Stimulated activated effector memory CD8-positive, alpha-beta T cell treated with anti-CD3 and anti-CD28 coated beads, Interleukin-12 subunit alpha, Interleukin-12 subunit beta, amount 100 ng/mL, for 72 hours (primary cell): ENCODE results near the gene BDKRB2.

ENCODE experiments used
- ATAC-seq: fragments of 150-1000 bp; cut with Tn5 transposase; 2 replicates; pipeline ENCODE4 v1.10.0; 2021
- DNase-seq, 2 donors: peaks; one replicate each; pipeline ENCODE4 v3.0.0; 2021 to 2022; ENCODE audit warnings: low spot score in 2 of 2
- H3K27ac Mint-ChIP-seq: one replicate; pipeline ENCODE4 v1.8.0; 2022; ENCODE audit warnings: mild to moderate bottlenecking, mixed read lengths
- H3K36me3 Mint-ChIP-seq: one replicate; pipeline ENCODE4 v1.8.0; 2022; ENCODE audit warnings: mild to moderate bottlenecking, mixed read lengths
- H3K4me1 Mint-ChIP-seq: one replicate; pipeline ENCODE4 v1.8.0; 2022; ENCODE audit warnings: mixed read lengths
- H3K4me3 Mint-ChIP-seq: one replicate; pipeline ENCODE4 v1.8.0; 2022; ENCODE audit warnings: mild to moderate bottlenecking, mixed read lengths
- H3K9me3 Mint-ChIP-seq: one replicate; pipeline ENCODE4 v1.8.0; 2022; ENCODE audit warnings: mixed read lengths

The BDKRB2 gene

GRCh38 chr14:96202441-96203094 is 2.1 kb upstream of the BDKRB2 start:
- no peak overlapping the region for H3K27ac Mint-ChIP-seq

DNA sequence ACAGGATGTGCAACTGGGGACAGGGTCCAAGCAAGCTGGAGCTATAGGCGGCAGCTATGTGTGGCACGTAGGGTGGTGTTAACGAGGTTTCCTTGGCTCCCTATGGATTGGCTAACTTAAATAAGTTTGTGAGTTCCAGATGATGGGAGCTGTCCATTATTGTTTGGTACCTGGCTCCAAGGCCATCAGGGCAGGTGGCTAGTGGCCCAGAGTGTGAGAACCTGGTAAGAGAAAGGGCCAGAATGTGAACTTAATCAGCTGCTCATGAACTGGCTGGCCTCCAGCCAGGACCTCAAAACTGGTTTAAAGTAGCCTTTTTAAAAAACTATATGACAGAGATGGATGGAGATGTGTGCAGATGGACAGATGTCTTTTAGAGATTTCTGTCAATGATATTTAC is 1.5 kb upstream of the BDKRB2 start:
- no peak for ATAC-seq

More at GRCh38 chr14:96202441-96203094, 2.1 kb upstream of the BDKRB2 start:
- DNase-seq (no peak), ATAC-seq (no peak)
- no peak overlapping the region for H3K4me3 Mint-ChIP-seq
- H3K9me3 Mint-ChIP-seq: no peaks in the 10 kb centered on the region
- H3K36me3 Mint-ChIP-seq: no peaks in the 10 kb centered on the region
- peaks cover 6% of the 10 kb centered on the region for H3K4me1 Mint-ChIP-seq

GRCh38 chr14:96203635-96204034 is 1.0 kb upstream of the BDKRB2 start:
- H3K36me3 Mint-ChIP-seq: no peaks in the 10 kb centered on the region
- no peaks in the 10 kb centered on the region for H3K9me3 Mint-ChIP-seq
- no peak overlapping the region for H3K27ac Mint-ChIP-seq
- H3K4me1 Mint-ChIP-seq: peaks cover 3% of the 10 kb centered on the region
- ATAC-seq: no peak
- DNase-seq: no peak
- no peak overlapping the region for H3K4me3 Mint-ChIP-seq

More for the DNA sequence above, 1.5 kb upstream of the BDKRB2 start:
- no peak overlapping the region for H3K4me3 Mint-ChIP-seq
- H3K36me3 Mint-ChIP-seq: no peaks in the 10 kb centered on the region
- no peak overlapping the region for H3K27ac Mint-ChIP-seq
- peaks cover 6% of the 10 kb centered on the region for H3K4me1 Mint-ChIP-seq
- H3K9me3 Mint-ChIP-seq: no peaks in the 10 kb centered on the region
- DNase-seq: no peak

GRCh38 chr14:96205059-96205977 is 679 bp downstream of the BDKRB2 start:
- H3K36me3 Mint-ChIP-seq: no peaks in the 10 kb centered on the region
- no peak overlapping the region for H3K27ac Mint-ChIP-seq
- H3K9me3 Mint-ChIP-seq: no peaks in the 10 kb centered on the region
- H3K4me3 Mint-ChIP-seq: no peak overlapping the region
- DNase-seq: no peak
- no peaks in the 10 kb centered on the region for H3K4me1 Mint-ChIP-seq
- ATAC-seq: no peak

DNA sequence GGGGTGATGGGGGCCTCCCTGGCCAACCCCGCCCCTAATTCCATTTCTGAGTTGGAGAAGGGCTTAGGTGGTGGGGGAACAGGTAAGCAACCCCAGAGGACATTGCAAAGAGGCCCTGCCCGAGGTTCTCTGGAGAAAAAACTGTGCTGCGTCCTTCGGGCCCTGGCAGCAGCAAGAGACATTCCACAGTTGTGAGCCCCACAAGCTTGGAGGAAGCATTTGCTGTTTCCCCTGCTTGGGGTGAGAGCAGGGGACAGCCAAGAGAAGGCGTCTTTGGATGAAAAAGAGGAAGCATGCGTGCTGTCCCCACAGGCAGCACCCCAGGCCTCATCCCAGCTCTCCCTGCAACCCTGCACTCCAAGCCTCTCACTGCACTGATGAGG is 1.3 kb downstream of the BDKRB2 start:
- Mint-ChIP-seq H3K36me3 (no peaks in the 10 kb centered on the region), H3K9me3 (no peaks in the 10 kb centered on the region), H3K4me3 (no peak overlapping the region), H3K4me1 (no peaks in the 10 kb centered on the region), H3K27ac (no peak overlapping the region)
- no peak for ATAC-seq
- DNase-seq: no peak

GRCh38 chr14:96206461-96206860 is 1.8 kb downstream of the BDKRB2 start:
- H3K27ac Mint-ChIP-seq: no peak overlapping the region
- ATAC-seq: no peak
- no peaks in the 10 kb centered on the region for H3K36me3 Mint-ChIP-seq

DNA sequence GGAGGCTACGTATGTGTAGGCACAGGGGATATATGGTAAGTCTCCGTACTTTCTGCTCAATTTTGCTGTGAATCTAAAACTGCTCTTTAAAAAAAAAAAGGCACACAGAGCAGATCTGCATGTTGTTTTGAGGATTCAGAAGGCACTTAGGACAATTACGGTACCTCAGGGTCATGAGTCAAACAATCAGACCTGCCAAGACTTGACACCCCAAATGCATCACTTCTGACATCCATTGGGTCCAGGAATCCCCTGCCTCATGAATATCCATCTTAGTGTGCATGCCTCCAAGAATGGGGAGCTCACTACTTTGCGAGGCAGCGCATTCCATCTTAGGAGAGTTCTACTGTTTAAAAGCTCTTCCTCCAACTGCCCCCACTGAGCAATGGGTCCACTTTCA is 3.0 kb downstream of the BDKRB2 start:
- DNase-seq (no peak), ATAC-seq (no peak)
- peaks cover 4% of the 10 kb centered on the region for H3K9me3 Mint-ChIP-seq
- no peak overlapping the region for H3K27ac Mint-ChIP-seq
- no peaks in the 10 kb centered on the region for H3K4me1 Mint-ChIP-seq
- H3K4me3 Mint-ChIP-seq: no peak overlapping the region
- no peaks in the 10 kb centered on the region for H3K36me3 Mint-ChIP-seq

More at GRCh38 chr14:96206461-96206860, 1.8 kb downstream of the BDKRB2 start:
- Mint-ChIP-seq H3K4me3 (no peak overlapping the region), H3K9me3 (no peaks in the 10 kb centered on the region), H3K4me1 (no peaks in the 10 kb centered on the region)
- DNase-seq: no peak

DNA sequence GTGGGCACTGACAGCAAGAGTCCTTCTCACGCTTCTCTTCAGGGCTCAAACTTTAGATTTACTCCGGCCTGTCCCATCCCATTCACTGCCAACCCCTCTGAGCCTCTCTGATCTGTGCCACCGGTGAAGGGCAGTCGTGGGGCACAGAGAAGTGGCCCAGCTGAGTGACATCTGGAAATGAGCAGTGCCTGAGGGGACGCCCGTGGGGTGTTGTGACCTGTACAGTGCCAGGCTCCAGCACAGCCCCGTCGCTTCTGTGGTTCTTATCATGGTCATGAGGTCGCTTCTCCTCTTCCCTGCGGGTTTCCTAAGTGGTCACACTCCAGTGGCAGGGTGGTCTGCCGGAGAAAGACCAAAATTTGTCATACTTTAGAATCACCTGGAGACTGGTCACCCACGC is 4.1 kb downstream of the BDKRB2 start:
- no peak overlapping the region for H3K27ac Mint-ChIP-seq
- no peak for ATAC-seq

GRCh38 chr14:96212140-96212539 is 7.5 kb downstream of the BDKRB2 start:
- ATAC-seq: no peak
- no peaks in the 10 kb centered on the region for H3K4me1 Mint-ChIP-seq

More for the DNA sequence above, 4.1 kb downstream of the BDKRB2 start:
- no peak overlapping the region for H3K4me3 Mint-ChIP-seq
- no peaks in the 10 kb centered on the region for H3K36me3 Mint-ChIP-seq
- peaks cover 4% of the 10 kb centered on the region for H3K9me3 Mint-ChIP-seq
- no peaks in the 10 kb centered on the region for H3K4me1 Mint-ChIP-seq
- DNase-seq: no peak

GRCh38 chr14:96212896-96213295 is 8.3 kb downstream of the BDKRB2 start:
- Mint-ChIP-seq H3K9me3 (peaks cover 4% of the 10 kb centered on the region), H3K27ac (no peak overlapping the region), H3K36me3 (no peaks in the 10 kb centered on the region), H3K4me1 (no peaks in the 10 kb centered on the region), H3K4me3 (no peak overlapping the region)
- ATAC-seq: no peak
- no peak for DNase-seq

More at GRCh38 chr14:96212140-96212539, 7.5 kb downstream of the BDKRB2 start:
- H3K4me3 Mint-ChIP-seq: no peak overlapping the region
- H3K27ac Mint-ChIP-seq: no peak overlapping the region
- H3K36me3 Mint-ChIP-seq: no peaks in the 10 kb centered on the region
- peaks cover 4% of the 10 kb centered on the region for H3K9me3 Mint-ChIP-seq
- DNase-seq: no peak

- ATAC-seq: no peak
- Mint-ChIP-seq H3K9me3 (peaks cover 4% of the 10 kb centered on the region), H3K36me3 (no peaks in the 10 kb centered on the region), H3K4me3 (no peak overlapping the region), H3K27ac (no peak overlapping the region), H3K4me1 (no peaks in the 10 kb centered on the region)
- no peak for DNase-seq
Measured at GRCh38 chr14:96213871-96214465, 9.3 kb downstream of the BDKRB2 start.

- Mint-ChIP-seq H3K27ac (no peak overlapping the region), H3K4me3 (no peak overlapping the region), H3K4me1 (no peaks in the 10 kb centered on the region), H3K36me3 (no peaks in the 10 kb centered on the region), H3K9me3 (peaks cover 4% of the 10 kb centered on the region)
- ATAC-seq (no peak), DNase-seq (no peak)
Measured at GRCh38 chr14:96214793-96215192, 10.2 kb downstream of the BDKRB2 start.

- DNase-seq (no peak), ATAC-seq (no peak)
- Mint-ChIP-seq H3K4me3 (no peak overlapping the region), H3K4me1 (no peaks in the 10 kb centered on the region), H3K36me3 (no peaks in the 10 kb centered on the region), H3K27ac (no peak overlapping the region), H3K9me3 (peaks cover 4% of the 10 kb centered on the region)
Measured at GRCh38 chr14:96215452-96216244, 11.0 kb downstream of the BDKRB2 start.

DNA sequence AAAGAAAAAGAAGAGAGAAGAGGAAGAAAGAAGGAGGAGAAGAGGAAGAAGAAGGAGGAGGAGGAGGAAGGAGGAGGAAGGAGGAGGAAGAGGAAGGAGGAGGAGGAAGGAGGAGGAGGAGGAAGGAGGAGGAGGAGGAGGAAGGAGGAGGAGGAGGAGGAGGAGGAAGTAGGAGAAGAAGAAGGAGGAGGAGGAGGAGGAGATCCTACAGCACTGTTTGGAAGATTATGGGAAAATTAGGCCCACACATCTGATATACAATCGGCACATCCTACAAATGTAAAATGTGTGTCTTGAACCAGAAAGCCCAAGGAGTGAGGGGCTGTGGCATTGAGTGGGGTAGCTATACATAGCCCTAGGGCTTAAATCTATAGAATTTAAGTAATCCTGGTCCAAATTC is 12.0 kb downstream of the BDKRB2 start:
- Mint-ChIP-seq H3K36me3 (no peaks in the 10 kb centered on the region), H3K27ac (no peak overlapping the region), H3K4me3 (no peak overlapping the region), H3K4me1 (no peaks in the 10 kb centered on the region), H3K9me3 (peaks cover 4% of the 10 kb centered on the region)
- ATAC-seq (no peak), DNase-seq (no peak)

GRCh38 chr14:96217376-96217913 is 12.8 kb downstream of the BDKRB2 start:
- Mint-ChIP-seq H3K27ac (no peak overlapping the region), H3K9me3 (peaks cover under 1% of the 10 kb centered on the region), H3K4me1 (no peaks in the 10 kb centered on the region), H3K4me3 (no peak overlapping the region), H3K36me3 (no peaks in the 10 kb centered on the region)
- no peak for DNase-seq
- ATAC-seq: no peak
